Left ventricle myocardium superior (tissue), 1 donor: ENCODE measurements around the gene NPC2. TPM values are rescaled to one million over a fixed set of nuclear protein-coding genes. Genes with fewer than 3 reads are reported as not detected.
"Not testable (repeated sequence)": the region's sequence is repeated elsewhere in the genome, so short reads cannot be mapped to it uniquely, and the experiment has no call there.

ENCODE experiments used
- ATAC-seq: fragments of 200-7000 bp; cut with Tn5 transposase; one replicate; pipeline ENCODE4 v1.9.1; 2020; ENCODE audit warnings: mild to moderate bottlenecking, moderate library complexity
- DNase-seq: peaks from one replicate; pipeline ENCODE4 v3.0.0-alpha.2; 2020
- intact Hi-C: fragments of 100-400 bp; cut with micrococcal nuclease; formaldehyde crosslinking; loops from one replicate; pipeline ENCODE4 v1.11.0; 2022
- long read RNA-seq: library from polyadenylated mRNA; unstranded; transcript quantifications from one replicate; pipeline ENCODE4 v2.0.0, GENCODE V29; 2021
- total RNA-seq: library from RNA; stranded (reverse); fragmentation: NEBNext Ultra II Directional; extraction: Animal tissue kit (Norgen Biotek cat#: 25700); gene quantifications from one replicate; pipeline ENCODE4 v1.2.1, GENCODE V29; 2021
- donor health status: DM: no; HTN: yes; CAD: no; lungs with severe emphysema.

NPC2 gene
- 105 TPM for total RNA-seq
- long read RNA-seq, transcript NPC2-207 (5 exons, 1,035 nt): major isoform, 83 of 91 reads
- long read RNA-seq, partial matches to known transcripts: 6 of 91 reads
- long read RNA-seq, other reads (novel, unspliced or antisense): 2 of 91 reads

- no peak for ATAC-seq
- no peak for DNase-seq
- intact Hi-C loops: no loop called here
Observed at GRCh38 chr14:74492776-74493342, at the start of gene NPC2. TSS of gene NPC2 (minus strand) at chr14:74493305. CDS start at chr14:74493274, 31 bp downstream.

- ATAC-seq (peak; percentile 30), DNase-seq (no peak)
- intact Hi-C loops: no loop called here
Observed at GRCh38 chr14:74542056-74542685, 49.1 kb upstream of the NPC2 start.

GRCh38 chr14:74541225-74541624 lies 48.1 kb upstream of the NPC2 start:
- intact Hi-C loops: no loop called here
- DNase-seq: no peak
- ATAC-seq: no peak

- ATAC-seq (no peak), DNase-seq (no peak)
- intact Hi-C loops: no loop called here
Observed at GRCh38 chr14:74539503-74539902, 46.4 kb upstream of the NPC2 start.

GRCh38 chr14:74538411-74539391 lies 45.6 kb upstream of the NPC2 start:
- no peak for DNase-seq
- intact Hi-C loops: no loop called here
- ATAC-seq: no peak

GRCh38 chr14:74536336-74536735 lies 43.2 kb upstream of the NPC2 start:
- ATAC-seq, intact Hi-C loops, DNase-seq: not testable (repeated sequence)

- ATAC-seq (no peak), DNase-seq (no peak)
- intact Hi-C loops: no loop called here
Observed at GRCh38 chr14:74535756-74536325, 42.7 kb upstream of the NPC2 start.

- ATAC-seq (no peak), DNase-seq (no peak)
- intact Hi-C loops: no loop called here
Observed at GRCh38 chr14:74533576-74533975, 40.5 kb upstream of the NPC2 start.

- DNase-seq (no peak), ATAC-seq (no peak)
- intact Hi-C loops: no loop called here
Observed at GRCh38 chr14:74532246-74532645, 39.1 kb upstream of the NPC2 start.

GRCh38 chr14:74531467-74531866 lies 38.4 kb upstream of the NPC2 start:
- peak; percentile 82 for ATAC-seq
- DNase-seq: peak; percentile 52
- intact Hi-C loops: no loop called here

- no peak for ATAC-seq
- no peak for DNase-seq
- intact Hi-C loops: no loop called here
Observed at GRCh38 chr14:74531006-74531405, 37.9 kb upstream of the NPC2 start.

- ATAC-seq (no peak), DNase-seq (no peak)
- intact Hi-C loops: no loop called here
Observed at GRCh38 chr14:74528886-74529285, 35.8 kb upstream of the NPC2 start.

- DNase-seq: no peak
- intact Hi-C loops: no loop called here
- no peak for ATAC-seq
Observed at GRCh38 chr14:74528406-74528805, 35.3 kb upstream of the NPC2 start.

GRCh38 chr14:74527736-74528280 lies 34.7 kb upstream of the NPC2 start:
- ATAC-seq (no peak), DNase-seq (no peak)
- intact Hi-C loops: no loop called here

GRCh38 chr14:74526854-74527585 lies 33.9 kb upstream of the NPC2 start:
- intact Hi-C loops: no loop called here
- no peak for DNase-seq
- no peak for ATAC-seq

- intact Hi-C loops: no loop called here
- ATAC-seq: no peak
Observed at GRCh38 chr14:74525361-74525851, 32.3 kb upstream of the NPC2 start.

GRCh38 chr14:74524812-74525135 lies 31.7 kb upstream of the NPC2 start:
- no peak for ATAC-seq
- no peak for DNase-seq
- intact Hi-C loops: no loop called here

More at GRCh38 chr14:74525361-74525851, 32.3 kb upstream of the NPC2 start:
- DNase-seq: no peak

GRCh38 chr14:74524076-74524811 lies 31.1 kb upstream of the NPC2 start:
- no peak for DNase-seq
- intact Hi-C loops: no loop called here
- no peak for ATAC-seq
